Inflammatory macrophage treated with lipopolysaccharide for 4 hours (primary cell): ENCODE data around the gene DAB2IP.

ENCODE experiments used
- DNase-seq: peaks from one replicate; pipeline ENCODE4 v3.0.0-alpha.2; 2020

The DAB2IP gene

DNA sequence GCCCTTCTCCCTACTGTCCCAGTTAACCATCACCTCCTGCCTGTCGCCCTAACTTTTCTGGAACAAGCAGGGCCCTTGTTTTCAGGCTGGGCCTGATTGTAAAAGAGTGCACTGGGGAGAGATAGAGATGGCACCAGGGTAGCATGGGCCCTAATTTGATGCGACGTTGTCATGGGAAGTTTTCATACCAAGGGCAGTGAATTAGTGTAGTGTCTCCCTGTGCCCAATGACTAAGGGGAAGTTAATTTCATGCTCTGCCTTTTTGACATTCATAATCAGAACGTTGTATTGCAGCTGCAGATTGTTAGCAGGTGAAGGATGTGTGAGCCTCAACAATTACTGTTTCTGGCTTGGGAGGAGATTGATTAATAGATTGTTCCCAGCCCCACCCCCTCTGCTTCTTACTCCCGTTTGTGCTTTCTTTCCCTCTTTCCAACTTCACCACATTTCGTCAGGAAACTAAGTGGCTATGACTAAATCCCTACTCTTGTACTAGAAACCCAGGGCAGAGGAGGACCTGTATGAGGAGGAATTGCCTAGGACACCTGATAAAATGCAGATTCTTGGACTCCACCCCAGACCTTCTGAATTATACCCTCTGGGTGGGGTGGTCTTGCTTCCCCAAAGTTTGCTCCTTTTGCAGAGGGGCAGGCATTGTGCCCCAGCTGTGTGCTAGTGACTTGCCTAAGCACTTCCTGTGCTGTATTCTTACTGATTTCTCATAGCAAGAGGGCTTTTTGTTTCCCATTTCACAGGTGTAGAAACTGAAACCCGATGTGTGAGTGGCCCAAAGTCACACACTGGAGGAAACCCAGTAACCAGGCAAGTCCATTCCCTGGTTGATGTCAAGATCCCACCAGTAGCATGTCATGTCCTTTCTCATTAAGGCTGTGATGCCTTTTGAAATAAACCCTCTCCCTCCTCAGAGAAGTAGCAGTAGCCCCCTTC is 56.3 kb downstream of the DAB2IP start:
- DNase-seq: peak; percentile 51

DNA sequence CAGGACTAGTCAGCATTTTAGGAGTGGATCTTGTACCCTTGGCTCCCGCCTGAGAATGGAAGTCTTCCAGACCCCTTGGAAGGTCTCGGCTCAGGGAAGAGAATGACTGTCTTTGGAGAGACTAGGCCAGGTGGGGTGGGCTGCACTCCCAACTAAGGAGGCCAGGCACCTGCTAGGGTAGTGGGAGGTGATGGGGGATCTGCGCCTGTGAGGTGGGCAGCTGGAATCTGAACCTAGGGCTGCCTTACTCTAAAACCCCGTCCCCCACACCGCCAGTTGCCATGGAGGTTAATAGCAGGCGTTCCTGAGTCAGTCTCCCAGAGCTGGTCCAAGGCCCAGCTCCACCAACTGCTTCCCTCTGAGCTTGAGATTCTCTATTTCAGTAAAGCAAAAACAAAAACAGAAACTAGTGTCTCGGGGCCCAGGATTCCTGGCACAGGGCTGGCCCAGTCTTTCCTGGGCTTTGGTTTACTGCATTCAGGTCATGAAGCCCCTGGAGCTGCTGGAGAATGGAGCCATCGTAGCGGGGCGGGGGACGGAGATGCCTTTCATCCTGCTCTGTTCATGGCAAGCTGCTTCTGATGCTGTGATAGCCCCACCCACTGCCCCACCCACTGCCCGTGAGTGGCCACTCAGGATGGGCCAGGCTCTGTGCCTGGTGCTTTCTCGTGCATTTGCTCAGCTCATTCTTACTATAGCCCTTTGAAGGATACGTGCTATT is 57.5 kb downstream of the DAB2IP start:
- no peak for DNase-seq

DNA sequence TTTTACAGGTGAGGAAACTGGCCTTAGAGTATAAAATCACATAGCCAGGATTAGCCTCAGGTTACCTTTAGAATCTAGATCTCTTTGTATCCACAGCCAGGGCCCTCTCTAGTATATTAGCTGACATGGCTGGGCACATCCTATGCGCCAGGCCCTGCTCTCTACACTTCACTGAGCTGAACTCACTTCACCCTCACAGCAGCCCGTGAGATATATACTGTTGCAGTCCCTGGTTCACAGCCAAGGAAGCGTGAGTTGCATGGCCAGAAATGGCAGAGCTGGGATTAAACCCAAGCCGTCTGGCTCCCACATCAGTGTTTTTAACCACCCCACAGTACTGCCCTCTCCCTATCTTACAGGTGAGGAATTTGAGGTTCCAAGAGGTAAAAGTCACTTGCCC is 58.4 kb downstream of the DAB2IP start:
- DNase-seq: no peak

DNA sequence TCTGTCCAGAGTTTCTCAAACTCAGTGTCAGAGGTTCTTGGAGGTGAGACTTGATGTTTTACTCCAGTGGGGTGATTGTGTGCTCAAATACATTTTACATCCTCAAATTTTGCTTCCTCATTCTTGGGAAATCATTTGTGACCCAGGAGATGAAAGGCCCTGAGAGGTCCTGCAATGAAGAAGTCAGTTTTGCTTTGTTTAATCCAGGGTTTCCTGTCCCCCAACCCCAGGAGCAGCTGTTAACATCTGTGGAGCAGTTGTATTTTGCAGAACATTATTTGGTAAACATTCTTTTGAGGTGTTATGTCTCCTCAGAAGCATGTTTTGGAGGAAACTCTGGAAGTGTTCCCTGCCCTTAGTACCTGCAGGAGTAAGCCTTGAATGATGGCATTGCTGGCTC is 59.8 kb downstream of the DAB2IP start:
- DNase-seq: no peak

DNA sequence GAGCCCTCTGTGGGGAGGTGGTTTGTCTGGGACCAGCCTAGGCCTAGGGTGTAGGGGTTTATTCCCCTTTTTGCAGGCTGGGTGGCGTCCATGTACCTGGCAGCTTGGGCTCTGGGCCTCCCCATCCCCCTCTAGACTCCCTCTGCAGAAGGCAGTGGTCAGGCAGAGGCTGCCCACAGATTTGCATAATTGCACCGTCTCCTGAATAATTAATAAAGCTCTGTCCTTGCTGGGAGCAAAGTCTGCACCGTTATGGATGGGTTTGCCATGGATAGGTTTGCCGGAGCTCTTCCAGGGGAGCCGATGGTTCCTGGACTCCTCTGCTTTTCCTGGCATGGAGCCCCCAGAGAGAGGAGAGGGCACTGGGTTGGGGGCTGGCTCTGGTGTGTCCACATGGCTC is 60.4 kb downstream of the DAB2IP start:
- DNase-seq: no peak

DNA sequence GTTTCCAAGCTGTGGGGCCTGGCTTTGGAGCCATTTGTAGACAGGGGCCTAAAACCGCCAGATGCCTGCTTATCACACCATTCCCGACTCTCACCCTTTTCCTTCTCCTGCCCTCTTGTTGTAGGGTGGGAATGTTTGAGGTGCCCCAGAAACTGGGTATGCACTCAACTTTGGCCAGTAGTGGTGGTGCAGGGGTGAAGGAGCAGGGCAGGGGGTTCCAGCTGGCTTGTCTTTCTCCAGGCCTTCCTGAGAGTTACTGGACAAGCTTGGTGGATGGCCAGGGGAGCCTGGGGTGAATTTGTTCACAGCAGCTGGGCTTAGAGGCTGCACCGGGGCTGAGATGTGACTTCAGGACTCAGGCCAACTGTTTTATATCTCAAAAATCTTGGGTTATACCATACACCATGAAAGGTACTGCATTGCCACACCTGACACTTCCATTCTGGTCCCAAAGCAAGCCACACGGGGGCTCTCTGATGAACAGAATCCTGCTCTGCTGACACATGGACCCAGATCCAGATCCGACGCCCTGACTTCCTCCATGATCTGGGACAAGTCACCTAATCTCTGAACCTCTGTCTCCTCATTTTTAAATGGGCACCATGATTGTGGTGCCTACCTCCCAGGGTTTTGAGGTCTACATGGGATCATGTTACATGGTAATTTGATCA is 62.1 kb downstream of the DAB2IP start:
- DNase-seq: no peak

DNA sequence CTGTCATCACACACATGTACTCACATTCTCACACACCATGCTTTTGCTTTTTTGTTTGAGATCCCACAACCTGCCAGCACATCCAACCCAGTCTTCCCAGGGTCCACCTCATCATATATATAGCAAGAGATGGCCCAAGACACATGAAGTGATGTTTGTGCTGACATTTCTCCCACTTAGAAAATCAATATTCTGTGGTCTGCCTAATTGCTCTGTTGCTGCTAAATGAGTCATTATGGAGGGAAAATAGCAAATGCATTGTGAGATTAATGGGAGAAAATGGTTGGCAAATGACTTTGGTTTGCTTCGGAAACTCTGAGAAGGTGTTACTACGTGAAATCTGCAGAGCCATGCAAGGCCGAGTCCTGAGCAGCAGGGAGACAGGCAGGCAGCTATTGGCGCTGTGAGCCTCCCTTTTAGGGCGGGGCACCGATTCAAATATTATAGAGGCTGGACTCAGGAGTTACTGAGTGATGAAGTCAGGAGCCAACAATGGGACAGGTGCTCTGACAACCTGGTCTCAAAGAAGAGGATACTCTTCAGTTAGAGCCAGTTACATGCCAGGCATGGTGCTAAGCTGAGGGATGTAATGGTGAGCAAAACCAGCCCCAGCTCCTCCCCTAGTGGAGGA is 62.8 kb downstream of the DAB2IP start:
- no peak for DNase-seq

DNA sequence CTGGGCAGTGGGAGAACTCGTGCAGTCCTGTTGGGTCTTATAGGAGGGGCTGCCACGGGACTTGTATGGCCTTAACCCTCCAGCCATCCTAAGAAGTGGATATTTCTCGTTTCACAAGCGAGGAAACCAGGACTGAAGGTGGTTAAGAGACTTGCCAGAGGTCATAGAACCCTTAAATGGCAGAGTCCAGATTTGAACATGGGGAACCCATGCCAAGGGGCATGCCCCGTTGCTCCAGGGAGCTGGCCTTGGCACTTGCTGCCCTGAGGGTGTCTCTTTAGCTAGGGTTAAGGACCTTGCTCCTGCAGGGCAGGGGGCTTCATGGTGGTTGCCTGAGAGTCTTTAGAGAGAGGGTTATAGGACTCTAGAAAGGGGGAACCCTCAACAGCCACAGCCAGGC is 63.4 kb downstream of the DAB2IP start:
- DNase-seq: no peak

DNA sequence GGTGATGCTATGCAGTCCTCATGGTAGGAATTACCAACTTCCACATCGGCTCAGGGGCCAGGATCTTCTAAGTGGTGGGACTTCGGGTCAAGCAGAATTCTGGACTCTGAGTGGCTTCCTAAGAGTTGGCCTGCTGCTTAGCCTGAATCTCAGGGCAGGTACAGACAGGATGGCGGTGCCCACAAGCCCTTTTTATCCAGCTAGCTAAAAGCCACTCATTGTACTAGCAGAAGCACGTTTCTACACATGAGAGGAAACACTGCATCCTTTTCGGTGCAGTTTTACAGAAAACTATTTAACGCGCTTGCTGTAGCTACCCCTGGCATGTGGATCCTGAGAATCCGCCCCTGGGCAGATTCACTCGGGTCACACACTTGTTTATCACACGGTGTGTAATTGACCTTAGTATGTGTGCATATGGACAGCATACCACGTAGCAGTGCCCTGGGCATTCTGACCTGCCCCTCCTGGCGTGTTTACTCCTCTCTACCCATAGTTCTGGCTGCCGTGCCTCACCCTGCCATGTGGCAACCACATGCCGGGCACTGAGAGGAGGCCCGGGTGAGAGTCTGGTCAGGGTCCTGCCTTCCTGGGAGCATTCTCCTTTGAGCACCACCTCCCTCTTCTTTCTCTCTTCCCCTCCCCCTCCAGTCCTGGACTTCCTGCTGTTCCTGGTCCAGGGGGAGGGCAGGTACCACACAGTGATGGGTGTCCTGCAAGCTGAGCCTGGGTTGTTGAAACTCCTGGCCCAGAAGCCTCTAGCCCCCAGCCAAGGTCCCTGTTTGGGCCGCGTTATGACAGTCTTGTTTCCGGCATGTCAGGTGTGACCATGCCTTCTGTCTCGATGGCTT is 65.9 kb downstream of the DAB2IP start:
- DNase-seq: no peak

DNA sequence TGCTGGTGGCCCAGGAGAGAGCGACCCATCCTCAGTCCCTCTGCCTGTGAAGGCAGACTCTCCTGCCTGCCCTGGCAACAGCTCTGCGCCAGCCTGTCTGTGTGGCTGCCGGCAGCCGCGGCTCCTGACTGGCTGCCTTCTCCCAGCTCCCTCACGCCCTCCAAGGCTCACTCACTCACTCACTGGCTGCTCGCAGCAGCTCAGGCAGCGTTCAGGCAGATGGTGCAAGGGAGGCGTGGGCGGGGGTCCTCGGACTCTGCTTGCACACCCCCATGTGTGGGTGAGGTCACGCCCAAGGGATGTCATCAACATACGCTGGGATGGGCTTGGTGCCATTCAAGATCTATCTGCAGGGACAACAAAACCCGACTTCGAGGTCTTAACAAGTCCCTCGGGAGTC is 66.7 kb downstream of the DAB2IP start:
- DNase-seq: no peak

DNA sequence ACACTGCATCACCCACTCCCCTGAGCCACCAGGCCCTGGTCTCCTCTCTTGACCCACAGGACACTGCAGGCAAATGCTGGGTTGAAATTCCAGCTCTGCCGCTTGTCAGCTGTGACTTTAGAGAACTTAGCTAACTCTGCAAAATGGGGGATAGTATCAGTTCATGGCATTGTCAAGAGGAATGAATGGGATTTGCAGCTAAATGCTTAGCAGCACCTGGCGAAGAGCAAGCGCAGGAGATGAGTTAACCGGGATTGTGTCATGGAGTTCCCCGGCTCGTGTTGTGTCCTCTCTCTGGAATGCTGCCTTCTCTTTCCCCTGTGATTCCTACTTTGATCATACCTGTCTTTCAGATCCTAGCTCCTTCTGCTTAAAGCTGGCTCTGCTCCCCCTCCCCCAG is 67.1 kb downstream of the DAB2IP start:
- DNase-seq: no peak

DNA sequence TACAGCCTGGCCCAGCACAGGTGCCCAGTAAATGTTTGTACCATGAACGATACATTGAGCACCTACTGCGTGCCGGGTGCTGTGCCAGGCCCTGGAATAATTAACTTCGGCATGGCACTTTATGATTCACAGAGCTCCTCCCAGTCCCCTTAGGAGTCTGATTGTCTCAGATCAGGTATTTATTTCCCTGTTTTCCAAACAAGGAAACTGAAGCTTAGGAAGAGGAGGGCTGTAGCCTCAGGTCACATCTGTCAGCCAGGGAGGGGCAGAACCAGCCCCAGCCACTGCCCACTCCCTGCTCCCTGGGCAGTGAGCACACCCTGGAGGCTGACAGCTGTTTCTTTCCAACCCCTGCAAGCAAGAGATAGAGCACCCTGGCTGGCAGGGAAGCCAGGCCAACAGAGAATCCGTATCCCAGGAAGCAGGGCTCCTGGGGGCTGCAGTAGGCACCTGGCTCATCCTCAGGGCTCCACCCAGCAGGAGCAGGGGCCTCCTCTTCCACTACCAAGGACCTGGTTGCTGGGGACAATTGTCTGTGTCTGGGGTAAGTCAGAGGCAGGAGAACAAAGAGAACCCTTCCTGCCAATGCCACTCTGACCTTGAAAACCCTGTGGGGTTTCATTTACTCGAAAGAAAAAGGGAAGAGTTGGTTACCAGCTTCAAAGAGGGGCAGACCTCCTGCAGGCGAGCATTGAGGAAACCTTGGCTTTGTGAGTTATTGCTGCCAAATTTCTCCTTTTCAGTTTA is 69.0 kb downstream of the DAB2IP start:
- no peak for DNase-seq

DNA sequence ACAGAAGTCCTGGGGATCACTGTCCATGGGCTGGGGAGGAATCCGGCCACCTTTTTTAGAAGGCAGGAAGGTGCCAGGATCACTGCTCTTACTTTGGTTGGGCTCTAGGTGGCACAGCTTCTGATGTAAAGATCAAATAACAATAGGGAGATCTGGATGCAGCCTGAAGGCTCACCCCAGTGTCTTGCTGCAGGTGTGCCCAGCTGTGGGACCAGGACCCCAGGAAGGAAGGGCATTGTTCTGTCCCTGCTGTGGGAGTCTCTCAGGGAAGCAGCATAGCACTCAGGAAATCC is 69.6 kb downstream of the DAB2IP start:
- no peak for DNase-seq

DNA sequence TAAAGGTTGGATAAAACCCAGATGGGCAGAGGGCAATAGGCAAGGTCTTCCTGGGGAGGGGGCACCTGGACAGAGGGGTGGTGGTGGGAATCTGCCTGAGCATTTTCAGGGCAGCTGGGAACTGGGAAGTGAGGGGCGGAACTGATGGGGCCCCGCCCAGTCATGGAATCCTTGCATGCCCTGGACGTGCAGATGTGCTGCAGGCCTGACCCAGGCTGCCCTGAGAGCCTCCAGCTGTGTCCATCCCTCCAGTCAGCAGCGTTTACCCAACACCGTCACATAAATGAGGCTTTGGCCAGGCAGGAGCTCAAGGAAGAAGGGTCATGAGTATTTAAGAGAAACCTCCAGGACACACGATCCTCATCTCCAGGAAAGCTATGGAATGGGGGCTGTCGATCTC is 70.3 kb downstream of the DAB2IP start:
- no peak for DNase-seq

DNA sequence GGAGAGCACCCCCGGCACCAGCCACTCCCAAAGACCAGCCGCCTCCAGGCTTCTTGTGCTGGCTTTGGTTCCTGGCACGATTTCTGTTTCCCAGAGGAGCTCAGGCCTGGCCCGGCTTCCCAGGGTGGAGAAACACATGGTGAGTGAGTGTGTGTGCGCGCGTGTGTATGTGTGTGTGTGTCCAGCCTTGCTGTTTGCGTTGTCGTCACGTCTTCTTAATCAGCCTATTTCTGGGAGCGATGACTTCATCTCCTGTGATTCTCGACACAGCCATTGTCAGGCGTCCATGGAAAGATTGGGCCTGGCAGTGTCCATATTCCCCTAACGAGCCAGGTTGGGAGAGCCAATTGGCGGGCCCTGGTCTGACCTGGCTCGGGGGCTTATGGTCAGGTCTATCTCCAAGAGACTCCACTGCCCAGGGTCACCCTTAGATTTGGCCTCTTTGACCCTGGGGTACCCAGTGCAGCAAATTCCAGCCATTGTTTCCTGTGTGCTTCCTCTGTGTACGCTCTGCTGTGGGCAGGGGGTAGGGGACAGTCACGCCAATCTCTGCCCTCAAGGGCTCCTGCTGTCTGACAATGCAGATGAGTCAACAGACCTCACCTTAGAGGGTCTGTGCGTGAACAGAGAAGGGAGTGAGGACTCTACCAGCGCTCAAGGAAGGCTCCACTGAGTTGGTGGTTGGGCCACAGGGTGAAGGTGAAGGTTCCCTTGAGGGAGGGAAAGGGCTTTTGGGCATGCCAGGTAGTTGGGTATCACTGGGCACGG is 73.8 kb downstream of the DAB2IP start:
- no peak for DNase-seq

DNA sequence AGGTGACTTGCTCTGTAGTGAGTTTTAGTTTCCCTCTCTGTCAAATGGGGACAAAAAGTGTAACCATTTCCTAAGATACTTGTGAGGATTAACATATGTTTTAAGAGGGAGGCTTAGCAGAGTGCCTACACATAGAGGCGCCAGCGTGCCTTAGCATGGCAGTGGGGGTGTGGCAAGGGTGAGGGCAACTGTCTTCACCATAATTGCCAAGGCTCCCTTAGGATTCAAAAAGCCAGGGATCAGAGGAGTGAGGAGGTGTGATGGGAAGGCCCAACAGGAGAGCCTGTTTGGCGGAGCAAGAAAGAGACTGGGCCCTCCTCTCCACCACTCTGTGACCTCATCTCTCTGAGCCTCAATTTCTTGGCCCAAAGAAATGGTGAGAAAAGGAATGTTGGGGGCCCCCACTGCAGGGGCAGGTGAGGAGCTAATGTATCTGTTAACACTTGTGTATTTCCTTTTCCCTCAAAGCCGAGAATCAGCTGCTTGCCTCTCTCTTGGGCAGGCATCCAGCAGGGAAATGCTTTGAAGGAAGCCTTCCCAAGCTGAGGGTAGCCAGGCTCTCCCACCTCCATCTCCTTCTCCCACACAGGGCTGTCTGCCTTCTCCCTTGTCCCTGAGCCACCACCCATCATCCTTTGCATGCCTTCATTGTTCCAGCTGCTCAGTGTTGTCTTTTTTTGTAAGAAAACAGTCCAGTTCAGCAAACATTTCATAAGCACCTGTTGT is 76.0 kb downstream of the DAB2IP start:
- DNase-seq: no peak

DNA sequence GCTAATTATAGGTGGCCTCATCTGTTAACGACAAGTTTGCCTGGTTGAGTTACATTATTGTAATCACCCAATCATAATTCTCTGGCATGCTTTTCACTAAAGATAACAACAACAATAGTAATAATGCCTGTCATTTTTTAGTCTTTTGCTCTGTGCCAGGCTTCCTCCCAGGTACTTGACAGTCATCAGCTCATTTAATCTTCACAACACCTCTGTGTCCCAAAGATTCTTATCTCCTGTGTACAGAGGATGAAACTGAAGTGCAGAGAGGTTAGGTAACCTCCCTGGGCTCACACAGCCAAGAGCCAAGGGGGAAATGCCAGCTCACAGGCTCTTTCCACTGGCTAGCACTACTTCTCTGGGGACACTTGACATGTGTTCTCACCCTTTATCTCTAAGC is 77.5 kb downstream of the DAB2IP start:
- DNase-seq: no peak

DNA sequence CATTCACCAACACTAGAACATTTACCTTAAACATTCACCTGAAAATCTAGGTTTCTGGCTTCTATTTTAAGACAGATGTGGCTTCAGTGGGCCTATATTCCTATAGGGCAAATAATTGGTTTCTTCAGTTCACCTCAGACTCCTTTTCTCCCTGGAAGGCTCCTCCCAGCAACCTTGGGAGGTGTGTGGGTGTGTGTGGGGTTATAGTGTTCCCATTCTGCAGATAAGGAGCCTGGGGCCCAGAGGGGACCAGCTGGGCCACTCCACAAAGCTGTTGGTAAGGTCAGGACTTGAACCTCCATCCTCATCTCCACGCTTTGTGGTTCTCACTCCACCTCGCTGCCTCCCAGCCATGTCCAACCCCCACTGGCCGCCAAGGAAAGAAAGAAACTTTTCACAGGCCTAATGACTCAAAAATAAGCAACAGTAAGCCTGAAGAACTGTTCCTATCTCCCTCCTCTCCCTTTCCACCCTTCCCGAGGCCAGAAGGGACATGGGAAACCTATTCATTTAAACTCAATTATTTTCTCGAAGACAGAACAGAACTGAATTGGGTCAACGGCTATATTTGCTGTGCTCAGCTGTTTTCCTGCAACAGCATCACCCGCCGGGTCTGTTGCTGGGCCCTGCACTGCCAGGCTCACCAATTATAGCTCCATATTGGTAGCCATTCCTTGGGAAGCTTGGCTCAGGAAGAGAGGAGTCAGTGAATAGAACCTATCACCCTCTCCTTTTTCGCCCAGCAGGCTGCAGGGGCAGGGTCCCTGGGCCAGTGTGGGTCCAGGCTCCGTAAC is 78.5 kb downstream of the DAB2IP start:
- DNase-seq: no peak

DNA sequence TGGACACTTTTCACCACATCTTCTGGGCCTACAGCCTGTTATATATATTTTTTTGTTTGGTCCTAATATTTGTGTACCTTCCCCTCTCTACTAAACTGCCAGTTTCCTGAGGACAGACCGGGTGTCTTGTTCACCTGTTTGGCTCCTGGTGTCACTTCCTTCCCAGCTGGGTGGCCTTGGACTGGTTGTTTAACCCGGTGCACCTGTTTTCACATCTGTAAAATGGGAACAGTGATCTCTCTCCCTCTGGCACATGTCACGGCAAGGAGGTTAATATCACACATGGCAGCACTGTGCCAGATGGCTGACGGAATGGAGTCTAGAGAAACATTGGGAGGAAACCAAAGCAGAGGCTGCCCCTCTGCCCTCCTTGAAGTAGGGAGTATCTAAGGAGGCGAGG is 79.7 kb downstream of the DAB2IP start:
- DNase-seq: no peak
